ENCODE measurements around the gene CGREF1.
"Not testable (repeated sequence)": the region's sequence is repeated elsewhere in the genome, so short reads cannot be mapped to it uniquely, and the experiment has no call there.

The CGREF1 gene

DNA sequence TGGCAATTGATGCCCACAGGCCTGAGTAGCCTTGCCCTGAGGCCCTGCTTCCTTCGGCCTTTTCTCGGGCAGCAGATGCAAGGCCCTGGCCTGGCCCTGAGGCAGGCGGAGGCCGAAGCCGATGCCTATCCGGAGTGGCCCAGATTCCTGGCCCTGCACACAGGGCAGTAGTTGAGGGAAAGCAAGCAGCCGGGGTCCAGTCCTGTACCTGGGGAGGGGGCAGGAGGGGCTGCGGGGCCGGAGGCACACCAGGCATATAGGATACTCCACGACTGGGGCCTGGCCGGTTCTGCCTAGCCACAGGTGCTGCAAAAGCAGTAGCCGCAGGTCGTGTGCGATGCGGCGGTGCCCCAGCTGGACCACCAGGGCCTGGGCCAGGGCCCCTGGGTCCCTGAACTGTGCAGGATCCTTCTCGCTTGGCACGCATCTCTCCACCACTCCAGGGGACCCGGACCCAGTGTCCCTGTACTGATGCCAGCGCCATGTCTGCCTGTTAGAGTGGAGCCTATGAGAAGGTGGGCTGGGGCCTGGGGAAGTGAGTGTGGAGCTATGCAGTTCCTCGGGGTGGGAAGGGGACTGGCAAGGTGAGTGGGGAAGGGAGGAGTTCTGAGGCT lies 18.5 kb upstream of the CGREF1 start:
- no peak for DNase-seq

- no peak for DNase-seq
Observed at GRCh38 chr2:27136751-27137150, 17.8 kb upstream of the CGREF1 start.

GRCh38 chr2:27135478-27135955 lies 16.6 kb upstream of the CGREF1 start:
- no peak for DNase-seq

DNA sequence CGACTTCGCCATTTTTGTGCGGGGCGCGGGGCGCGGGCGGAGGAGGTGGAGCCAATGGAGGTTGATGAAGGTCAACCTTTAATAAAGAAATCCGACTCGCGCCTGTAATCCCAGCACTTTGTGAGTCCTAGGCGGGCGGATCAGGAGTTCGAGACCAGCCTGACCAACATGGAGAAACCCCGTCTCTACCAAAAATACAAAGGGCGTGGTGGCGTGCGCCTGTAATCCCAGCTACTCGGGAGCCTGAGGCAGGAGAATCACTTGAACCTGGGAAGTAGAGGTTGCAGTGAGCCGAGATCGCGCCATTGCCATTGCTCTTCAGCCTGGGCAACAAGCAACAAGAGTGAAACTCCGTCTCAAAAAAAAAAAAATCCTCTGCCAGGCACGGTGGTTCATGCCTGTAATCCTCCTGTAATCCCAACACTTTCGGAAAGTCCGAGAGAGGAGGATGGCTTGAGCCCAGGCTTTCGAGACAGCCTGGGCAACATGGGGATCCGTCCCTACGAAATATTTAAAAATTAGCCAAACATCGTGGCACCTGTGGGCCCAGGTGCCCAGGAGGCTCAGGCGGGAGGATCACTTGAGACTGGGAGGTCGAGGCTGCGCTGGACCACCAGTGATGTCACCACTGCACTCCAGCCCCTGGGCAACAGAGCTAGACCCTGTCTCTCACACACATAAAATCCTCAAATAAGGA lies 16.0 kb upstream of the CGREF1 start:
- DNase-seq, result no peak

DNA sequence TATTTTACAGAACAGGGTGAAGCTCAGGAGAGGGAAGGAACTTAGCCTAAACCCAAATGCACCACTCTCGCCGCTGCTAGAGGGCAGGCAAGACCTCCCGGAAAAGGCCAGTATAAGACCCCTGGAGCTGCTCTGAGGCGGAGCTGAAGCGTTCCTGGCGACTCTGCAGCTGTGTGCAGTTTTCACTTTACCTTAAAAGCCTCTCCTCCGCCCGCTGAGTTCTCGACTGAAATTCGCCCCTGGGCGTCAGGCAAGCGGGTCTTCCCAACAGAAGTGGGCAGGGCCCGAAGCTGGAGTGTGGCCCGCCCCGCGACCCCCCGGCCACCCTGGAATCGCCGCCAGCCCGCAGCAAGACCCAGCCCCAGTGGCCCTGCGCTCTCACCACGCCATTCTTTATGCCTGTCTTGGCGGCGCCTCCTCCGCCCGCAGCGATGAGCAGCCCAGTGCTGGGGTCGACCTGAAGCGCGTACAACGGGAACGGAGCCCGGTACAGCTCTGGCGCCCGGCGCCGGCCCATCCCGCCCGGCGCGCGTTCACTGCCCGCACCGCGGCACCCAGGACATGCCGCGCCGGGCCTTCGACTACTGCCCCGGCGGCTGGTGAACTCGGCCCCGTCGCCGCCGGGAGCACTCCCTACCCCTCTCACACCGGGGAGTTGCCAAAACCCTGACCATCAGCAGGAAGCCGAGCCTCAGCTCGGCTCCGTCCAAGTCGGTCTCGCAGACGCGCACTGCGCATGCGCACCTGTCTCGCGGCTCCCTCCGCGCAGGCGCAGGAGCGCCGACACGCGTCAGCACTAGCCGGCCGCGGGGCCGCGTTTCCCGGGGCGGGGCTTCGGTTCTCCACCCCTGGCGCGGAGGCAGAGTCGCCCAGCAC lies 15.2 kb upstream of the CGREF1 start, which contains the start of gene PREB:
Gene PREB, minus strand, starts transcription at position 732 of the 876 bp plus-strand sequence. Its CDS starts 215 bp downstream, at position 517.
- peak; percentile 97 for DNase-seq

- no peak for DNase-seq
Observed at GRCh38 chr2:27133195-27133875, 14.4 kb upstream of the CGREF1 start.

GRCh38 chr2:27131429-27131828 lies 12.5 kb upstream of the CGREF1 start:
- no peak for DNase-seq

DNA sequence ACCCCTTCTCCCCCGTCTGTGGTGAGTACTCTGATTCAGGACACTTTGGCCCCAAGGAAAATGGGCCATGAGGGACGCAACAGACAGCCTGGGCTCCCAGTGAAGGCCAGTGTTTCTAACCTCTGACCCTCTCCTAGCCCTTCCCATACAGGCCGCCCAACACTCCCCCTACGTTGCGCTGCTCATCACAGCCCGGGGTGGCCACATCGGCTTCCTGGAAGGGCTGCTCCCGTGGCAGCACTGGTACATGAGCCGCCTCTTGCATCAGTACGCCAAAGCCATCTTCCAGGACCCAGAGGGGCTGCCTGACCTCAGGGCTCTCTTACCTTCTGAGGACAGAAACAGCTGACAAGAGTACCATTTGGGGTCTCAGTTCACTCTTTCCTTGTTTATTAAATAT lies 11.5 kb upstream of the CGREF1 start:
- DNase-seq, result no peak

- DNase-seq, result no peak
Observed at GRCh38 chr2:27128668-27129571, 10.0 kb upstream of the CGREF1 start.

DNA sequence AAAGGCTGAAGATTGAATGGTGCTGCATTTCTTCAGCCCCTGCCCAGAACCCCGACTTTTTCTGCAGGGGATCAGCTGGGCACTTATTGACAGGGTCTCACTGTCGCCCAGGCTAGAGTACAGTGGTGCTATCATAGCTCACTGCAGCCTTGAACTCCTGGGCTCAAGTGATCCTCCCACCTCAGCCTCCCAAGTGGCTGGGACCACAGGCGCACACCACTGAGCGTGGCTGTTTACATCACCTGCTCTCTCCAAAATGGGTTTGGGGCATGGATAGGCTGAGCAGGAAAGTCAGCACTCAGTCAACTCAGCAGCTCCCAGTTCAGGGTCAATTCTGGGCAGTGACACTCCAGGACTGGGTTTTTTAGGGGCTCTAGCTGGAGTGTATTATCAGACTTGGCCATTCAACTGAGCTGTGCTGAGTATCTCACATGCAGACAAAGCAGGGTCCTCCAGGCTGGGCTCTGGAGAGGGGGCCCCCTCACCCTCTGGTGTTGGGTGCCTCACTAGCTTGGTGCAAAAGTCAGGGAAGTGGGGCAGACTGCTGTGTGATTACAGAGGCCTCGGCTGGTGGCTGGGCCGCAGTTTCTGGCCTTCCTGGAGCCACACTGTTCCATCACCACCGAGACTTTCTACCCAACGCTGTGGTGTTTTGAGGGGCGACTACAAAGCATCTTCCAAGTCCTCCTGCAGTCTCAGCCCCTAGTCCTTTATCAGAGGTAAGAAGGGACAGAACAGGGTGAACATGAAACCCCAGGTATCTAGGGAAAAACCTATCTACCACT lies 9.1 kb upstream of the CGREF1 start:
- no peak for DNase-seq

DNA sequence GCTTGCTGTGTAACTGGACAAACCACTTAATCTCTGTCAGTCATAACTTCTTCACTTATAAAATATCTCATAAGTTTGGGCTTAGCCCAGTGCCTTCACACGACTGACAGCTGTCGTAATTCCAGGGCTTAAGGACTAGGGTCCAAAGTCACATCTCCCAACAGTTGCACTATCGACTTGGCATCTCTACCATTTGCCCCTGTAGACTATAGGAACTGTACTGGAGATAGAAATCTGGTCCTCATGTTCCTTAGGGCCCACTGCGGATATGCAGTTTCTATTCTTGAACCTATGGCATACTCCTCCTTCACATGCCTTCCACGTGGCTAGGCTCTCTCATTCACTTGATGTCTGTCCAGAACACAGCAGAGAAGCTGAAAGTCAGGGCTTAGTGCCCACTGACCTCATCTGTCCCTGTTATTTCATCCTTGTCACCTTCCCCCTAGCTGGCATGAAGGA lies 7.4 kb upstream of the CGREF1 start:
- DNase-seq, result no peak

GRCh38 chr2:27125104-27125503 lies 6.2 kb upstream of the CGREF1 start:
- no peak for DNase-seq

- DNase-seq, result peak; percentile 74
Observed at GRCh38 chr2:27123302-27124150, 4.6 kb upstream of the CGREF1 start, which contains the start of gene ABHD1. ABHD1 (plus strand) TSS chr2:27123815; CDS start chr2:27123949, 134 bp downstream.

GRCh38 chr2:27122791-27123190 lies 3.9 kb upstream of the CGREF1 start:
- no peak for DNase-seq

DNA sequence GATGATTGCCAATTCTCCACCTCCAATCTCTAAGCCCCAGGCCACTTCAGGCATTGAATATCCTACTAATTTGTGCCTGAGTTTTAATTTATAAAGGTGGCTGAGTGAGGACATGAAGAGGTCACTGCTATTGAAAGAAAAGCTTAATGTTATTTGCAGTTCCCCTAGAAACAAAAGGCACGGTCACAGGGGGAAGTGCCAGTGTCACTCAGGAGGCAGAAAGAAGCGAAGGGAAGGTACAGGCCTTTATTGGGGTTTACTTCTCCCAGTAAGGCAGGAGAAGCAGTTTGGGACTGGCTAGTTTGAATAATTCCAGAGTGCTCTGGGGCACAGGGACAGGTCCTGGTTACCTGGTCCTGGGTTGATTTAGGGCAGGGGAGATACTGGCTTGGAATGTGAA lies 3.0 kb upstream of the CGREF1 start:
- no peak for DNase-seq

GRCh38 chr2:27119330-27119670 lies 372 bp upstream of the CGREF1 start:
- not testable (repeated sequence) for DNase-seq

DNA sequence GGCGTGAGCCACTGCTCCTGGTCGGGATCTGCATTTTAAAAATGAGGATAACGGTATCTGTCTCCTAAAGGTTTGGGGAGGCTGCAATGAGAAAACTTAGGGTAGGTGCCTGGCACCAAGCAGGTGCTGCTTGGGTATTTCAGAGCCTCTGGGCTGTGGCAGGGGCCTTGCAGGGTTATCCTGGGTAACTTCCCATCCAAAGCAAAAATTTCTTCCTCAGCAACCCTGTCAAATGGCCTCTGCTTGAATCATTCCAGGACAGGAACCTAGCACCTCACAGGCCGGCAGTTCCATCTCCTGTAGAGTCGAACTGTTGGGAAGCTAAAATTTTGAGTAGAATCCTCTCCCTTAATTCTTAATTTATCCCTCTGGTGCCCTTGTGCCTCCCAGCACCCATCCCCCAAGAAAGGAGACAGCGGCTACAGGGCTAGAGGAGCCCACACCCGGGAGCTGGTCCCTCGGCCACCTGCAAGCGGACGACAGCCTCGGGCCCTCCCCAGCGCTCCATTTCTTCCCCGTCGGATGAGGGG lies 868 bp downstream of the CGREF1 start:
- no peak for DNase-seq

DNA sequence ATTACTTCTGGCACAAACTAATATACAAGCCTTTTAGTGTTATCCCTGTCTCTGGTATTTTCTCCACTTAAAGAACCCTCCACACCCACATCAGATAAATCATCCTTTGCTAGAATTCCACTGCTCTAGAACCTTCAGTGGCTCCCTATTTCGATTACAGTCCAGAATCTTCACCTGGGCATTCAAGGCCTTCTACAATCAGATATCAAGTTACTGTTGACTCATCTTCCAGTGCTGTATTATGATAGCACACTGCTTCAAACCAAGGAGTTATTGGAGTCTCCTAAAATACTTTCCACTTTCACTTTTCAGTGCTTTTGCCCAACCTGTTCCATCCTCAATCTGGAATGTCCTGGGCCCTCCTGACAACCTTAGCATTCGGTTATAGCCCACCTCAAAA lies 3.4 kb downstream of the CGREF1 start:
- no peak for DNase-seq

- not testable (repeated sequence) for DNase-seq
Observed at GRCh38 chr2:27111392-27112078, 7.4 kb downstream of the CGREF1 start.
